GM23338 (cell line): Measurements from ENCODE around the gene PITHD1. TPM values are rescaled to one million over a fixed set of nuclear protein-coding genes. Genes with fewer than 3 reads are reported as not detected.

Source experiments
- ATAC-seq: fragments of 200-7000 bp; cut with Tn5 transposase; 3 replicates; pipeline ENCODE4 v1.9.1; 2020
- DNase-seq: peaks from one replicate; pipeline ENCODE4 v3.0.0-alpha.2; 2015; ENCODE audit warnings: low spot score
- H2AFZ ChIP-seq: fragments of 200-600 bp; sonication (generic); 2 replicates; pipeline ENCODE4 v1.8.0; 2016; ENCODE audit warnings: antibody characterized with exemption, mild to moderate bottlenecking, moderate library complexity
- H3F3A ChIP-seq: fragments of 200-600 bp; sonication (generic); replicated peaks from 2 replicates; pipeline ENCODE4 v1.8.0; 2017; ENCODE audit warnings: antibody characterized with exemption, mixed run types, low read depth
- H3K27ac ChIP-seq: fragments of 200-600 bp; sonication (generic); 2 replicates; pipeline ENCODE4 v1.6.1; 2016; ENCODE audit warnings: low read depth
- H3K27me3 ChIP-seq: fragments of 200-600 bp; sonication (generic); 2 replicates; pipeline ENCODE4 v1.8.0; 2016; ENCODE audit warnings: mild to moderate bottlenecking, mixed run types, moderate library complexity; ENCODE audit not compliant: insufficient read depth
- H3K36me3 ChIP-seq: fragments of 200-600 bp; sonication (generic); 2 replicates; pipeline ENCODE4 v1.8.0; 2016; ENCODE audit warnings: mild to moderate bottlenecking; ENCODE audit not compliant: insufficient read depth
- H3K4me1 ChIP-seq: fragments of 200-600 bp; sonication (generic); 2 replicates; pipeline ENCODE4 v1.8.0; 2016; ENCODE audit warnings: mild to moderate bottlenecking, moderate library complexity; ENCODE audit not compliant: insufficient read depth
- H3K4me2 ChIP-seq: fragments of 200-600 bp; sonication (generic); 2 replicates; pipeline ENCODE4 v1.7.1; 2017; ENCODE audit warnings: mixed run types
- H3K4me3 ChIP-seq: fragments of 200-600 bp; sonication (generic); 2 replicates; pipeline ENCODE4 v1.6.1; 2016; ENCODE audit warnings: mixed run types
- H3K79me2 ChIP-seq: fragments of 200-600 bp; sonication (generic); replicated peaks from 2 replicates; pipeline ENCODE4 v1.8.0; 2017; ENCODE audit warnings: mild to moderate bottlenecking; ENCODE audit not compliant: insufficient read depth
- H3K9me2 ChIP-seq: fragments of 200-600 bp; sonication (generic); 2 replicates; pipeline ENCODE4 v1.8.0; 2017; ENCODE audit not compliant: insufficient read depth
- H4K20me1 ChIP-seq: fragments of 200-600 bp; sonication (generic); replicated peaks from 2 replicates; pipeline ENCODE4 v1.8.0; 2017; ENCODE audit warnings: mild to moderate bottlenecking; ENCODE audit not compliant: insufficient read depth
- H3K27ac Mint-ChIP-seq: 2 replicates; pipeline ENCODE4 v1.8.0; 2020; ENCODE audit warnings: inconsistent platforms, mild to moderate bottlenecking, moderate library complexity, mixed read lengths
- H3K27me3 Mint-ChIP-seq: 3 replicates; pipeline ENCODE4 v1.8.0; 2022; ENCODE audit warnings: low read depth, mild to moderate bottlenecking, moderate library complexity, mixed read lengths, inconsistent platforms; ENCODE audit not compliant: insufficient read depth, poor library complexity
- H3K36me3 Mint-ChIP-seq: 3 replicates; pipeline ENCODE4 v1.8.0; 2021; ENCODE audit warnings: low read depth, mild to moderate bottlenecking, inconsistent platforms, moderate library complexity, mixed read lengths
- H3K4me1 Mint-ChIP-seq: 3 replicates; pipeline ENCODE4 v1.8.0; 2020; ENCODE audit warnings: mild to moderate bottlenecking, inconsistent platforms, mixed read lengths
- H3K4me3 Mint-ChIP-seq: 3 replicates; pipeline ENCODE4 v1.8.0; 2021; ENCODE audit warnings: moderate library complexity, mild to moderate bottlenecking, inconsistent platforms, mixed read lengths
- H3K9me3 Mint-ChIP-seq: 3 replicates; pipeline ENCODE4 v1.8.0; 2020; ENCODE audit warnings: moderate library complexity, mild to moderate bottlenecking, inconsistent platforms, mixed read lengths
- ZNF114 ChIP-seq: fragments of 250-450 bp; sonication (Bioruptor Pico); IDR thresholded peaks from 2 replicates; pipeline ENCODE4 v1.5.0; 2020; ENCODE audit warnings: mild to moderate bottlenecking, moderate library complexity
- polyA plus RNA-seq: library from polyadenylated mRNA; unstranded; fragments of >200 nt; fragmentation: Nextera tagmentation; extraction: Ambion mirVana; gene quantifications from 2 replicates; pipeline ENCODE4 v1.2.1, GENCODE V29; 2016
- total RNA-seq: library from RNA; depleted of rRNA; stranded (reverse); fragments of >200 nt; shearing (Covaris generic); gene quantifications from 2 replicates; pipeline ENCODE4 v1.2.3, GENCODE V29; 2014
- TF ChIP-seq, protein P1 (sequence below), 2 experiments: fragments of 200-600 bp in 1 of 2; sonication (generic) in 1 of 2; conservative IDR thresholded peaks; 2 replicates each; pipeline versions ENCODE4 v1.5.1 to v1.6.1; 2016 to 2017; ENCODE audit warnings: antibody characterized with exemption in 2 of 2, low read depth in 2 of 2, mild to moderate bottlenecking in 2 of 2, moderate library complexity in 1 of 2
- TF ChIP-seq, protein P2 (sequence below): fragments of 250-450 bp; sonication (Bioruptor Pico); IDR thresholded peaks from 2 replicates; pipeline ENCODE4 v1.5.0; 2020; ENCODE audit warnings: mild to moderate bottlenecking, moderate library complexity

Gene PITHD1
- total and polyA plus RNA-seq, 2 experiments from 2014 or later = 52.9 to 99.0 TPM

DNA sequence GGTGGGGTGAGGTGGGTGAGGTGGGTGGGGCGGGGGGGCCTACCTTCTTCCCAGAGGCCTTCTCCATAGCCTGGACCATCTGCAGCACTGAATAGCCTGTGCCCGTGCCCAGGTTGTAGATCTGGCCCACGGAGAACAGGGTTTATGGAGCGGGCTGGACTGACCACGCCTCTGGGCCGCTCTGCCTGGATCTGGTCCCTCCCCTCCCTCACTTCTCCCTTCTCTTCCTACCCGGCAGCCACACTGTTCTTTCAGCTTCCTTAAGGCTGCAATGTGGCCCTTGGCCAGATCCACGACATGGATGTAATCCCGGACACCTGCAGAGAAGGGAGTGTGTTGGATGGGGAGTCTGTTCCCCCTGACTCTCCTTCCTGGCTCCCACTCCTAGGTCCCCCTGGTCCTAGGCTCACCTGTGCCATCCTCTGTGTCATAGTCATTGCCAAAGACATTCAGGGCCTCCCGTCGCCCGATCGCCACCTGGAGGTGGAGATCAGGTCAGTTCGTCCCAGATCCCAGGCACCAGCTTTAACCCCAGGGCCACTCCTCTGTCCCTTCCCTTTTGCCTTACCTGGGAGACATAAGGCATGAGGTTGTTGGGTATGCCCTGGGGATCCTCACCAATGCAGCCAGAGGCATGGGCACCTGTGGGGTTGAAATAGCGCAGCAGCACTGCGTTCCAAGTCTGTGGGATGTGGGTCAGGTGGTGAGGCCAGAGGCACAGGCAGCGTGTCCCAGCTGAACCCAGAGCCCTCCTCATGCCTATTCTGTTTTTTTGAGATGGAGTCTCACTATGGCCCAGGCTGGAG, 18.5 kb downstream of the PITHD1 start:
- Histone ChIP-seq H2AFZ (no peak overlapping the region), H3K4me3 (no peak overlapping the region), H3K79me2 (peaks cover 9% of the 10 kb centered on the region), H3K36me3 (peaks cover 8% of the 10 kb centered on the region; the same call in 1 of the 2 replicates), H3K4me2 (no peak overlapping the region), H3K9me2 (no peaks in the 10 kb centered on the region), H4K20me1 (0 out of 2 replicates have a peak, but pooled peaks cover 8% of the 10 kb centered on the region), H3K4me1 (peaks cover 17% of the 10 kb centered on the region), H3F3A (peaks cover 11% of the 10 kb centered on the region; the same call in 1 of the 2 replicates), H3K27me3 (peaks cover 2% of the 10 kb centered on the region), H3K27ac (no peak overlapping the region)
- no peaks in the 10 kb centered on the region for H3K9me3 Mint-ChIP-seq
- peaks cover 20% of the 10 kb centered on the region for H3K27me3 Mint-ChIP-seq
- H3K4me1 Mint-ChIP-seq = peaks cover 20% of the 10 kb centered on the region
- peak; percentile 57 for DNase-seq
- no peak overlapping the region for H3K4me3 Mint-ChIP-seq
- no peak for ATAC-seq
- no peak for TF ChIP-seq ZNF114
- TF ChIP-seq, protein P1, sequence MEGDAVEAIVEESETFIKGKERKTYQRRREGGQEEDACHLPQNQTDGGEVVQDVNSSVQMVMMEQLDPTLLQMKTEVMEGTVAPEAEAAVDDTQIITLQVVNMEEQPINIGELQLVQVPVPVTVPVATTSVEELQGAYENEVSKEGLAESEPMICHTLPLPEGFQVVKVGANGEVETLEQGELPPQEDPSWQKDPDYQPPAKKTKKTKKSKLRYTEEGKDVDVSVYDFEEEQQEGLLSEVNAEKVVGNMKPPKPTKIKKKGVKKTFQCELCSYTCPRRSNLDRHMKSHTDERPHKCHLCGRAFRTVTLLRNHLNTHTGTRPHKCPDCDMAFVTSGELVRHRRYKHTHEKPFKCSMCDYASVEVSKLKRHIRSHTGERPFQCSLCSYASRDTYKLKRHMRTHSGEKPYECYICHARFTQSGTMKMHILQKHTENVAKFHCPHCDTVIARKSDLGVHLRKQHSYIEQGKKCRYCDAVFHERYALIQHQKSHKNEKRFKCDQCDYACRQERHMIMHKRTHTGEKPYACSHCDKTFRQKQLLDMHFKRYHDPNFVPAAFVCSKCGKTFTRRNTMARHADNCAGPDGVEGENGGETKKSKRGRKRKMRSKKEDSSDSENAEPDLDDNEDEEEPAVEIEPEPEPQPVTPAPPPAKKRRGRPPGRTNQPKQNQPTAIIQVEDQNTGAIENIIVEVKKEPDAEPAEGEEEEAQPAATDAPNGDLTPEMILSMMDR (conservative IDR thresholded peaks at IDR 0.05; ENCODE audit: low read depth in 2 of 2) = peak; percentile 45 to 61
- TF ChIP-seq, protein P2, sequence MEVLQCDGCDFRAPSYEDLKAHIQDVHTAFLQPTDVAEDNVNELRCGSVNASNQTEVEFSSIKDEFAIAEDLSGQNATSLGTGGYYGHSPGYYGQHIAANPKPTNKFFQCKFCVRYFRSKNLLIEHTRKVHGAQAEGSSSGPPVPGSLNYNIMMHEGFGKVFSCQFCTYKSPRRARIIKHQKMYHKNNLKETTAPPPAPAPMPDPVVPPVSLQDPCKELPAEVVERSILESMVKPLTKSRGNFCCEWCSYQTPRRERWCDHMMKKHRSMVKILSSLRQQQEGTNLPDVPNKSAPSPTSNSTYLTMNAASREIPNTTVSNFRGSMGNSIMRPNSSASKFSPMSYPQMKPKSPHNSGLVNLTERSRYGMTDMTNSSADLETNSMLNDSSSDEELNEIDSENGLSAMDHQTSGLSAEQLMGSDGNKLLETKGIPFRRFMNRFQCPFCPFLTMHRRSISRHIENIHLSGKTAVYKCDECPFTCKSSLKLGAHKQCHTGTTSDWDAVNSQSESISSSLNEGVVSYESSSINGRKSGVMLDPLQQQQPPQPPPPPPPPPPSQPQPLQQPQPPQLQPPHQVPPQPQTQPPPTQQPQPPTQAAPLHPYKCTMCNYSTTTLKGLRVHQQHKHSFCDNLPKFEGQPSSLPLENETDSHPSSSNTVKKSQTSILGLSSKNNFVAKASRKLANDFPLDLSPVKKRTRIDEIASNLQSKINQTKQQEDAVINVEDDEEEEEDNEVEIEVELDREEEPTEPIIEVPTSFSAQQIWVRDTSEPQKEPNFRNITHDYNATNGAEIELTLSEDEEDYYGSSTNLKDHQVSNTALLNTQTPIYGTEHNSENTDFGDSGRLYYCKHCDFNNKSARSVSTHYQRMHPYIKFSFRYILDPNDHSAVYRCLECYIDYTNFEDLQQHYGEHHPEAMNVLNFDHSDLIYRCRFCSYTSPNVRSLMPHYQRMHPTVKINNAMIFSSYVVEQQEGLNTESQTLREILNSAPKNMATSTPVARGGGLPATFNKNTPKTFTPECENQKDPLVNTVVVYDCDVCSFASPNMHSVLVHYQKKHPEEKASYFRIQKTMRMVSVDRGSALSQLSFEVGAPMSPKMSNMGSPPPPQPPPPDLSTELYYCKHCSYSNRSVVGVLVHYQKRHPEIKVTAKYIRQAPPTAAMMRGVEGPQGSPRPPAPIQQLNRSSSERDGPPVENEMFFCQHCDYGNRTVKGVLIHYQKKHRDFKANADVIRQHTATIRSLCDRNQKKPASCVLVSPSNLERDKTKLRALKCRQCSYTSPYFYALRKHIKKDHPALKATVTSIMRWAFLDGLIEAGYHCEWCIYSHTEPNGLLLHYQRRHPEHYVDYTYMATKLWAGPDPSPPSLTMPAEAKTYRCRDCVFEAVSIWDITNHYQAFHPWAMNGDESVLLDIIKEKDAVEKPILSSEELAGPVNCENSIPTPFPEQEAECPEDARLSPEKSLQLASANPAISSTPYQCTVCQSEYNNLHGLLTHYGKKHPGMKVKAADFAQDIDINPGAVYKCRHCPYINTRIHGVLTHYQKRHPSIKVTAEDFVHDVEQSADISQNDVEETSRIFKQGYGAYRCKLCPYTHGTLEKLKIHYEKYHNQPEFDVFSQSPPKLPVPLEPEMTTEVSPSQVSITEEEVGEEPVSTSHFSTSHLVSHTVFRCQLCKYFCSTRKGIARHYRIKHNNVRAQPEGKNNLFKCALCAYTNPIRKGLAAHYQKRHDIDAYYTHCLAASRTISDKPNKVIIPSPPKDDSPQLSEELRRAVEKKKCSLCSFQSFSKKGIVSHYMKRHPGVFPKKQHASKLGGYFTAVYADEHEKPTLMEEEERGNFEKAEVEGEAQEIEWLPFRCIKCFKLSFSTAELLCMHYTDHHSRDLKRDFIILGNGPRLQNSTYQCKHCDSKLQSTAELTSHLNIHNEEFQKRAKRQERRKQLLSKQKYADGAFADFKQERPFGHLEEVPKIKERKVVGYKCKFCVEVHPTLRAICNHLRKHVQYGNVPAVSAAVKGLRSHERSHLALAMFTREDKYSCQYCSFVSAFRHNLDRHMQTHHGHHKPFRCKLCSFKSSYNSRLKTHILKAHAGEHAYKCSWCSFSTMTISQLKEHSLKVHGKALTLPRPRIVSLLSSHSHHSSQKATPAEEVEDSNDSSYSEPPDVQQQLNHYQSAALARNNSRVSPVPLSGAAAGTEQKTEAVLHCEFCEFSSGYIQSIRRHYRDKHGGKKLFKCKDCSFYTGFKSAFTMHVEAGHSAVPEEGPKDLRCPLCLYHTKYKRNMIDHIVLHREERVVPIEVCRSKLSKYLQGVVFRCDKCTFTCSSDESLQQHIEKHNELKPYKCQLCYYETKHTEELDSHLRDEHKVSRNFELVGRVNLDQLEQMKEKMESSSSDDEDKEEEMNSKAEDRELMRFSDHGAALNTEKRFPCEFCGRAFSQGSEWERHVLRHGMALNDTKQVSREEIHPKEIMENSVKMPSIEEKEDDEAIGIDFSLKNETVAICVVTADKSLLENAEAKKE (CRISPR knock-in tag) = no peak
- no peak overlapping the region for H3K27ac Mint-ChIP-seq
- H3K36me3 Mint-ChIP-seq = peaks cover 37% of the 10 kb centered on the region
